ENCODE results near the gene CREG1. TPM values are rescaled to one million over a fixed set of nuclear protein-coding genes. Genes with fewer than 3 reads are reported as not detected.

Gene CREG1
- total RNA-seq: 20.4 and 46.4 TPM in 2 replicates

GRCh38 chr1:167553136-167554027 lies at the start of gene CREG1:
CREG1 (minus strand) TSS chr1:167553762.

GRCh38 chr1:167518331-167518700 lies 35.2 kb downstream of the CREG1 start, which contains the start of gene CD247:
CD247 (minus strand) TSS chr1:167518529; CDS start chr1:167518465, 64 bp downstream.

Other genes starting within 250 kb of the CREG1 start
- 0.06 TPM in 1 of 2 replicates, not detected in the other for gene CD247, start 35.2 kb downstream of the CREG1 start, total RNA-seq
- gene RCSD1, start 76.5 kb upstream of the CREG1 start, total RNA-seq: 1.9 and 22.5 TPM in 2 replicates
- 67.7 and 121 TPM in 2 replicates for gene MPZL1, start 168.2 kb upstream of the CREG1 start, total RNA-seq